ENCODE measurements around the gene OGDHL.
A peak's percentile ranks its signal among the peaks of the same experiment; 100 is the strongest.
"Not testable (repeated sequence)": the region's sequence is repeated elsewhere in the genome, so short reads cannot be mapped to it uniquely, and the experiment has no call there.

The OGDHL gene

DNA sequence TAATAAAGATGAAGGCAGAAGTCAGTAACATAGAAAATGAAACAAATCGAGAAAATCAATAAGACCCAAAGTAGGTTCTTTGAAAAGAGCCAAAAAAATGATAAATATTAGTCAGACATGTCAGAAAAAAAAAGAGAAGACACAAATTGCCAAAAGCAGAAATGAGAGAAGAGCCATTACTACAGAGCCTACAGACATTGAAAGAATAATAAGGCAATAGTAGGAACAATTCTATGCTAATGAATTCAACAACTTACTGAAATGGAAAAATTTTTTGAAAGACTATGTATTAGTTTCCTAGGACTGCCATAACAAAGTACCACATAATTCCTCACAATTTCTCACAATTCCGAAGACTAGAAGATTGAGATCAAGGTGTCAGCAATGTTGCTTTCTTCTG, 35.5 kb downstream of the OGDHL start:
- Histone ChIP-seq H3K4me2 (ENCODE audit: insufficient read depth, low read length, poor library complexity, severe bottlenecking) (no peak overlapping the region), H3K4me3 (ENCODE audit: low read length in 2 of 2) (no peak overlapping the region), H3K14ac (ENCODE audit: low read length) (no peak overlapping the region), H2AK5ac (ENCODE audit: low read depth, low read length) (no peak overlapping the region), H2BK5ac (ENCODE audit: low read length) (no peak overlapping the region), H3K79me1 (ENCODE audit: low read depth, low read length) (no peaks in the 10 kb centered on the region), H3K9ac (ENCODE audit: low read depth, low read length, poor library complexity) (no peak overlapping the region), H4K8ac (ENCODE audit: low read depth, low read length) (no peak overlapping the region), H3K27me3 (ENCODE audit: control insufficient read depth in 3 of 3, insufficient read depth in 3 of 3, low read depth in 1 of 3, low read length in 3 of 3) (no peaks in the 10 kb centered on the region), H3K18ac (ENCODE audit: low read length) (no peak overlapping the region), H4K91ac (ENCODE audit: low read depth, low read length, poor library complexity) (no peak overlapping the region), H2AFZ (ENCODE audit: low read length) (no peak overlapping the region), H3K36me3 (replicated peaks in 1 of 2; ENCODE audit: control insufficient read depth in 2 of 2, insufficient read depth in 2 of 2, low read length in 2 of 2) (no peaks in the 10 kb centered on the region), H2BK120ac (ENCODE audit: low read depth, low read length) (no peak overlapping the region), H2BK12ac (ENCODE audit: low read length) (no peak overlapping the region), H3K23ac (ENCODE audit: low read depth, low read length, poor library complexity) (no peak overlapping the region), H3K9me3 (replicated peaks in 1 of 2; ENCODE audit: control insufficient read depth in 2 of 2, insufficient read depth in 1 of 2, low read depth in 1 of 2, low read length in 2 of 2) (peaks cover 0 to 11% of the 10 kb centered on the region in 2 donors), H3K4me1 (ENCODE audit: control insufficient read depth in 2 of 2, insufficient read depth in 1 of 2, low read depth in 1 of 2, low read length in 2 of 2) (no peaks in the 10 kb centered on the region), H2BK15ac (ENCODE audit: low read length) (no peak overlapping the region), H3K27ac (replicated peaks; ENCODE audit: low read length) (no peak overlapping the region), H3K4ac (ENCODE audit: low read length) (no peak overlapping the region)
- WGBS, 2 donors (ENCODE audit: extremely low coverage in 2 of 2, insufficient read length in 2 of 2, insufficient replicate concordance in 1 of 2), result no CpG with 5 or more reads among the region's 2 CpGs
- DNase-seq (ENCODE audit: low spot score), result no peak

DNA sequence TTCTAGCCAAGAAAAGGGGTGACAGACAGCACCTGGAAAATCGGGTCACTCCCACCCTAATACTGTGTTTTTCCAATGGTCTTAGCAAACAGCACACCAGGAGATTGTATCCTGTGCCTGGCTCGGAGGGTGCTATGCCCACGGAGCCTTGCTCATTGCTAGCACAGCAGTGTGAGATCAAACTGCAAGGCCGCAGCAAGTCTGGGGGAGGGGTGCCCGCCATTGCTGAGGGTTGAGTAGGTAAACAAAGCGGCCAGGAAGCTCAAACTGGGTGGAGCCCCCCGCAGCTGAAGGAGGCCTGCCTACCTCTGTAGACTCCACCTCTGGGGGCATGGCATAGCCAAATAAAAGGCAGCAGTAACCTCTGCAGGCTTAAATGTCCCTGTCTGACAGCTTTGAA, 47.0 kb downstream of the OGDHL start:
- H3K4me2 ChIP-seq (ENCODE audit: insufficient read depth, low read length, poor library complexity, severe bottlenecking); H3K27me3 ChIP-seq (ENCODE audit: control insufficient read depth in 3 of 3, insufficient read depth in 3 of 3, low read depth in 1 of 3, low read length in 3 of 3); H2BK120ac ChIP-seq (ENCODE audit: low read depth, low read length); H3K4me3 ChIP-seq (ENCODE audit: low read length in 2 of 2); H3K18ac ChIP-seq (ENCODE audit: low read length); H3K79me1 ChIP-seq (ENCODE audit: low read depth, low read length); H3K4me1 ChIP-seq (ENCODE audit: control insufficient read depth in 2 of 2, insufficient read depth in 1 of 2, low read depth in 1 of 2, low read length in 2 of 2); DNase-seq (ENCODE audit: low spot score); H2BK12ac ChIP-seq (ENCODE audit: low read length); H3K27ac ChIP-seq (replicated peaks; ENCODE audit: low read length); H4K8ac ChIP-seq (ENCODE audit: low read depth, low read length); H3K4ac ChIP-seq (ENCODE audit: low read length); H2BK15ac ChIP-seq (ENCODE audit: low read length); H3K36me3 ChIP-seq (replicated peaks in 1 of 2; ENCODE audit: control insufficient read depth in 2 of 2, insufficient read depth in 2 of 2, low read length in 2 of 2); H2BK5ac ChIP-seq (ENCODE audit: low read length); H3K9ac ChIP-seq (ENCODE audit: low read depth, low read length, poor library complexity); H4K91ac ChIP-seq (ENCODE audit: low read depth, low read length, poor library complexity); H3K23ac ChIP-seq (ENCODE audit: low read depth, low read length, poor library complexity); H2AK5ac ChIP-seq (ENCODE audit: low read depth, low read length); H3K9me3 ChIP-seq (replicated peaks in 1 of 2; ENCODE audit: control insufficient read depth in 2 of 2, insufficient read depth in 1 of 2, low read depth in 1 of 2, low read length in 2 of 2); H3K14ac ChIP-seq (ENCODE audit: low read length); H2AFZ ChIP-seq (ENCODE audit: low read length): not testable (repeated sequence)
- no CpG with 5 or more reads among the region's 7 CpGs for WGBS, 2 donors (ENCODE audit: extremely low coverage in 2 of 2, insufficient read length in 2 of 2, insufficient replicate concordance in 1 of 2)

DNA sequence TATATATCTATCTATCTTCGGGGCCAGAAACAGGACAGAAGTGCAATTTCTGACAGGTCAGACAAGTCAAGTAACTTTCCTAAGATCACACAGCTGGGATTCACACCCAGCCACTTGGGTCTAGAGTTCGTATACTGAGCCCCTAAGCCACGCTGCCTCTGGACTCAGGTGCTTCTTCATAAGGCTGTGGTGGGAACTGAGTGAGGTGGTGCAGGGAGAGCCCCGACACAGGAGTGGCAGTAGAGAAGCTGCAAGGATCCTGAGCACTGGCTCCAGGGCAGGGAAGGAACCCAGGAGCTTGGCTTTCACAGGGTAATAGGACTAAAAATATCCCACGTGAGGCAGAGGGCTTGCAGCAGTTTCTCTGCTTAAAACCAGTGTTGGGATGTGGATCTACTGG, 48.9 kb downstream of the OGDHL start:
- no peak overlapping the region for H4K8ac ChIP-seq (ENCODE audit: low read depth, low read length)
- no peaks in the 10 kb centered on the region for H3K79me1 ChIP-seq (ENCODE audit: low read depth, low read length)
- peaks cover 3 to 4% of the 10 kb centered on the region in 2 donors for H3K4me1 ChIP-seq (ENCODE audit: control insufficient read depth in 2 of 2, insufficient read depth in 1 of 2, low read depth in 1 of 2, low read length in 2 of 2)
- H2AFZ ChIP-seq (ENCODE audit: low read length), result no peak overlapping the region
- no CpG with 5 or more reads among the region's 5 CpGs for WGBS, 2 donors (ENCODE audit: extremely low coverage in 2 of 2, insufficient read length in 2 of 2, insufficient replicate concordance in 1 of 2)
- peaks cover 0 to 16% (median 0%) of the 10 kb centered on the region in 3 experiments for H3K27me3 ChIP-seq (ENCODE audit: control insufficient read depth in 3 of 3, insufficient read depth in 3 of 3, low read depth in 1 of 3, low read length in 3 of 3)
- no peak overlapping the region for H3K4ac ChIP-seq (ENCODE audit: low read length)
- no peak overlapping the region for H3K18ac ChIP-seq (ENCODE audit: low read length)
- H3K9me3 ChIP-seq (replicated peaks in 1 of 2; ENCODE audit: control insufficient read depth in 2 of 2, insufficient read depth in 1 of 2, low read depth in 1 of 2, low read length in 2 of 2), result no peaks in the 10 kb centered on the region
- no peak overlapping the region for H3K27ac ChIP-seq (replicated peaks; ENCODE audit: low read length)
- no peak overlapping the region for H2AK5ac ChIP-seq (ENCODE audit: low read depth, low read length)
- H4K91ac ChIP-seq (ENCODE audit: low read depth, low read length, poor library complexity), result no peak overlapping the region
- no peak overlapping the region for H3K4me2 ChIP-seq (ENCODE audit: insufficient read depth, low read length, poor library complexity, severe bottlenecking)
- H2BK120ac ChIP-seq (ENCODE audit: low read depth, low read length), result no peak overlapping the region
- no peak overlapping the region for H2BK12ac ChIP-seq (ENCODE audit: low read length)
- no peak for DNase-seq (ENCODE audit: low spot score)
- no peak overlapping the region for H3K23ac ChIP-seq (ENCODE audit: low read depth, low read length, poor library complexity)
- H3K9ac ChIP-seq (ENCODE audit: low read depth, low read length, poor library complexity), result no peak overlapping the region
- no peak overlapping the region for H3K14ac ChIP-seq (ENCODE audit: low read length)
- H3K4me3 ChIP-seq (ENCODE audit: low read length in 2 of 2), result no peak overlapping the region
- no peak overlapping the region for H2BK15ac ChIP-seq (ENCODE audit: low read length)
- no peaks in the 10 kb centered on the region for H3K36me3 ChIP-seq (replicated peaks in 1 of 2; ENCODE audit: control insufficient read depth in 2 of 2, insufficient read depth in 2 of 2, low read length in 2 of 2)
- no peak overlapping the region for H2BK5ac ChIP-seq (ENCODE audit: low read length)

DNA sequence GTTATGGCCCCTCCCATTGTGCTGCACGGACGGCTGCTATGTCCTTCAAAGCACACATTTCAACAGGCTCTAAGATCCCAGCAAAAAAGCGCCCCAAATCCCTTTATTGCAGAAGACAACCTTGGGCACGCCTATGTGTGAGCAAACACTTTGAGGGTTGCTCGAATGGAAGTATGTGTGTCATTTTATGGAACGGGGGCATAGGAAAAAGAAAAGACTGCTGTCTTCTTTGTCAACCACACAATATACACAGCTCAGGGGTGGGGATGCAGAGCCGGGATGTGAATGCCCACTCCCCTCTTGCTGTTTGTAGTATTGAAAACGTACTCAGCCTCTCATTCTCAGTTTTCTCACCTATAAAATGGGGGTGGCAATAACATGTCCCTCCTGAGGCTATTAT, 50.6 kb downstream of the OGDHL start:
- no peak overlapping the region for H3K4ac ChIP-seq (ENCODE audit: low read length)
- no peak overlapping the region for H3K27ac ChIP-seq (replicated peaks; ENCODE audit: low read length)
- no peak overlapping the region for H3K18ac ChIP-seq (ENCODE audit: low read length)
- no peaks in the 10 kb centered on the region for H3K36me3 ChIP-seq (replicated peaks in 1 of 2; ENCODE audit: control insufficient read depth in 2 of 2, insufficient read depth in 2 of 2, low read length in 2 of 2)
- H2BK5ac ChIP-seq (ENCODE audit: low read length), result no peak overlapping the region
- no peak overlapping the region for H4K91ac ChIP-seq (ENCODE audit: low read depth, low read length, poor library complexity)
- no peak overlapping the region for H3K4me3 ChIP-seq (ENCODE audit: low read length in 2 of 2)
- no CpG with 5 or more reads among the region's 8 CpGs for WGBS, 2 donors (ENCODE audit: extremely low coverage in 2 of 2, insufficient read length in 2 of 2, insufficient replicate concordance in 1 of 2)
- H2BK12ac ChIP-seq (ENCODE audit: low read length), result no peak overlapping the region
- no peaks in the 10 kb centered on the region for H3K9me3 ChIP-seq (replicated peaks in 1 of 2; ENCODE audit: control insufficient read depth in 2 of 2, insufficient read depth in 1 of 2, low read depth in 1 of 2, low read length in 2 of 2)
- H4K8ac ChIP-seq (ENCODE audit: low read depth, low read length), result no peak overlapping the region
- H3K27me3 ChIP-seq (ENCODE audit: control insufficient read depth in 3 of 3, insufficient read depth in 3 of 3, low read depth in 1 of 3, low read length in 3 of 3), result peaks cover 0 to 30% (median 0%) of the 10 kb centered on the region in 3 experiments
- no peak overlapping the region for H2BK15ac ChIP-seq (ENCODE audit: low read length)
- no peak overlapping the region for H3K9ac ChIP-seq (ENCODE audit: low read depth, low read length, poor library complexity)
- H3K4me2 ChIP-seq (ENCODE audit: insufficient read depth, low read length, poor library complexity, severe bottlenecking), result no peak overlapping the region
- H2AFZ ChIP-seq (ENCODE audit: low read length), result peak overlapping the region; percentile 60
- H3K79me1 ChIP-seq (ENCODE audit: low read depth, low read length), result no peaks in the 10 kb centered on the region
- H2AK5ac ChIP-seq (ENCODE audit: low read depth, low read length), result no peak overlapping the region
- H2BK120ac ChIP-seq (ENCODE audit: low read depth, low read length), result no peak overlapping the region
- peaks cover 3 to 4% of the 10 kb centered on the region in 2 donors for H3K4me1 ChIP-seq (ENCODE audit: control insufficient read depth in 2 of 2, insufficient read depth in 1 of 2, low read depth in 1 of 2, low read length in 2 of 2)
- no peak for DNase-seq (ENCODE audit: low spot score)
- no peak overlapping the region for H3K14ac ChIP-seq (ENCODE audit: low read length)
- H3K23ac ChIP-seq (ENCODE audit: low read depth, low read length, poor library complexity), result no peak overlapping the region
